Activated CD8-positive, alpha-beta memory T cell treated with anti-CD3 and anti-CD28 coated beads, Interleukin-2, amount 50 U/mL, for 1 hour (primary cell): ENCODE data around the gene PLCH1.

Source experiments
- DNase-seq: peaks from one replicate; pipeline ENCODE4 v3.0.0-alpha.2; 2020; ENCODE audit errors: extremely low read depth

Gene PLCH1

DNA sequence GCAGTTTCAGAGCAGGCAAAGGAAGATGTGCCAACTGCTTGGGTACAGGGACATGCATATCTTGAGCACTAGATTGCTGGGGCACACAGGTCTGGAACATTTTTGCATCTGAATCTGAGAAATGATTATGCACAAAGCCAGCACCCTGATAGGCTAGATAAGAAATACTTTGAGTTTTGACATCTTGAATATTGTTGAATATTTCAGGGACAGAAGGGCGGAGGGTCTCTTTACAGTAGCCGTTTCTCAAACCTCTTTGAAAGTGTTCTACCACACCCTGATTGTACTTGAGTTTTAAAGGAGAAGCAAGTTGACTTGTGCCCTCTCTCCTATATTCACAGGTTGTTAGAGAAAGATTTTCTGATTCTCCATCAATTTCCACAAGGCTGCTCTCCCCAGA is 263.3 kb downstream of the PLCH1 start:
- DNase-seq, result no peak

DNA sequence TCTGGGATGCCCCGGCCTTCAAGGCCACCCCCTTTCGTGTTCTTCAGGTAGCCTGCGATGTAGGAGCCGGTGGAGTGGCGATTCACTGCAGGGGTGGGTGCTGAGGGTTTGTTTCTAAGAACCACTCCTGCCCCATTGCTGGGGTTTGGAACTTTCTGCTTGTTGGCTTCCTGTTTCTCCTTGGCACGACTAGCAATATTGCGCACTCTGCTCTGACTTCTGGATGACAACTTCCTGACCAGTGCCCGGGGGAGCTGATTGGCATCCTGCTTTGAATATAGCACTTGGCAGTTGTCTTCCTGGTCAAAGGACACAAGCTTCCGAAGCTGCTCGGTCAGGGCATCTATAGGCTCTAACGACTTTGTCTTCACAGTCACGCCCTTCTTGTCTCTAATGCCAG is 263.8 kb downstream of the PLCH1 start:
- no peak for DNase-seq

DNA sequence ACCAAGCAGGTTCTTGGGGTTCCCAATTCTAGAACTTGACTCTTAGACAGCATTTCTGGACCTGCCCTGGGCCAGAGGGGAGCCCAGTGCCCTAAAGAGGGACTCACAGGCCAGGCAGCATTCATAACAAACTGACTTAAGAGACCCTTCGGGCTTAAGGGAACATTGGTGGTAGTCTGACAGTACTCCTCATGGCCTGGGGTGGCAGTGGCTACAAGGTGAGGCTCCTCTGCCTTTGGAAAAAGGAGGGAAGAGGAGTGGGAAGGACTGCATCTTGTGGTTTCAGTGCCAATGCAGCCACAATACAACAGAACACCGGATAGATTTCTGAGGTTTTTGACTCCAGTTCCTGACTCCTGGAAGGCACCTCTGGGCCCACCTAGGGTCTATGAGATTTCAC is 279.2 kb downstream of the PLCH1 start:
- DNase-seq, result no peak

DNA sequence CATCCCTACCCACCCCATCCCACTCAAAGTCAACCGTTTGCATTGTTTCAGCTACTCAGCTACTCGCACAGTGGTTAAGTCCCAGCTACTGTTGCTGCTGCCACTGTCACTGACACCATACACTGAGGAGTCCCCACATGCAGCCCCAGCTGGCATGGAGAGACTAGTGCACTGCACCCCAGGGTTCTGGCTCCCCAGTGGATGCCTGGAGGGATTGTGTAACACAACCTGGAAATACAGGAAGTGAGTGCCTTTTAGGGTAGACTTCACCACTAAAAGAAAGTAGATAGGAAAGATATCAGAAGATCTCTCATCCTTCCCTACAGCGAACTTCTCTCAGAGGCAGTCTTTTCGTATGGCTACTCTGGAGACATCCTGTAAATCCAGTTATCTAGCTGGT is 282.2 kb downstream of the PLCH1 start:
- no peak for DNase-seq

DNA sequence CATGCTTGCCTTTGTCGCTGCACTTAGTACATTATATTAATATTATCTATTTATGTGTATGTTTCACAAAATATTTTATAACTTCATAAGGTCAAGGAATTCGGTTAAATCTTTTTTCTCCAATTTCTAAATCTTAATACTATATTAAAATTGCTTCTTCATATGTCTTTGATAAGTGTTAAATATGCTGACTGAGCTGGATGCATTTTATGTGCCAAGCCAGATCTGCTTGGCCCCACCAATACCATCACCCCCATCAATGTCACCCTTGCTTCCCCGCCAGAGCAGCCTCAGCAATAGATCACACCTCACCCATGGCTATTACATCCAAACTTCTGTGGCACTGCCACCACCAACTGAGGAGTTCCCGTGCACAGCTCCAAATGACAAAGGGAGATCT is 287.3 kb downstream of the PLCH1 start:
- no peak for DNase-seq

DNA sequence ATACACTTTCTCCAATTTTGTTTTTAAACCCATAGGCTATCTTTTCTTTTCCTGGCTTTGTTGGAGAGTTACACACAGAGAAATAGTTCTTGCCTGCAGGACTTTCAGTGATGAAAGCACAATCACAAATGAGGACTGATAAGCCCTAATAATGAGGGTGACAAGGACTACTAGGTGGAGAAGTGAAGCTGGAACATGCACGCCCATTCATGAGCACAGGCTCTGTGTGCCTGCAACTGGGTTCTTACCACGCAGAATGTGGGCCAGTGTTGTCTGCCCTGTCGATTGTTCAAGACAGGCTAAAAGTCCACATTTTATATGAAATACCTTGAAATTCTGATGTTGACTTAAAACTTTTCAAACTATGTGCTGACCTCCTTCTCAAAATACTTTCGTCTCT is 289.1 kb downstream of the PLCH1 start:
- DNase-seq, result no peak

DNA sequence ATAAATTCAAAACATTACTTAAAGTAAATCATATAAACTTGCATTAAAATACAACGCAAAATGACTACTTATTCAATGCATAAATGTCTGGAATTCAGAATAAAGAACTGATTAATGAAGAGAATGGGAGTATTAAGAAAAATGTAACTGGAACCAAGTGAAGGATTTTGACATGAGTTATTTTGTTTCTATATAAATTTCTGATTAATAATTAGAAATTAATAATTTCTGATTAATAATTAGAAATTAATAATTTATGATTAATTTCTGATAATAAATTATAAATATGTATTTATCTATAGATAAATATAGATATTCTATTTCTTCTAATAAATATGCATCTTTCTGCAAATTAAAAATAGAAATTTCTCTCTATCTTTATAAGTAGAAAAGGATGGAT is 291.4 kb downstream of the PLCH1 start:
- DNase-seq, result no peak

DNA sequence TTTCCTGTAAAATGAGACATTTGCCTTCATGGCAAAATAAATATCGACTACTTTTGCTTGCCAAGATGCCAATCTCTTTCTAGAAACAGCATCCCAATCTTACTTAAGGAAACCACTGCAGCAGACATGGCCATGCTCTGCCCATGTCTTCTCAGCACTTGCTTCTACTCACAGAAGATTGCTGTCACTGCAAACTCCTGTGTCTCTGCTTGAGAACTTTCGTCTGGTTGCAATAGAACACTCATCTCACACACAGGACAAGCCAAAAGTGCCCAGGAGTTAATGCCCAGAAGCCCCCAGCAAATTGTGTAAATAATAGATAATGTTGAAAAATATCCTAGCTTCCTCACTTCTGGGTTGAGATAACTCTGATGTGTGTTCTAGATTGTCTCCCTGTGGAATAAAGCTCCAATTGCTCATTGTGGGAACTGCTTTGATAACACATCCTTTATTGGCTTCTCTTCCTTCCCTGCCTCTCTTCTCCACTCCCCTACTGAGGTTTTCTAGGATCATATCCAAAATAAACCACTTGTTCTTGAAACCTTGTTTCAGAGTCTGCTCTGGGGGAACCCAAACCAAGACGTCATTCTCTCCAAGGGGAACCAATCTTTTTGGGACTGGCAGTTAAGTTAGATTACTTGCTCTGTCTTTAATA is 295.1 kb downstream of the PLCH1 start:
- no peak for DNase-seq

DNA sequence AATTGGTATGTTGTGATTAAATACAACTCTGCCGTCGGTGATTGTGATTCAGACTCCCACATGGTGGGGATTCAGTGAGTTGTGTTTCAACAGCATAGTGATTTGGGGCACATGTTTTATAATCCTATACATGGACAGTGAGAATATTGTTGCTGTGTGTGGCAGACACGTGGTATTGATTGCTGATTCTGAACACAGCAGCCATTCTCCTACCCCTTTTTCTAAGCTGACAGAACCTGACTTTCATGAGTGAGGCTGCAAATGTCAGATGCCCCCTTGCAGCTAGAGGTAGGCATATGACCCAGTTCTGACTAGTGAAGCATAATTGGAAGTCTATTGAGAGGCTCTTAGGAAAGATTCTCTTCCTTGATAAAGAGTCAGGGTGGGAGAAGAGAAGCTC is 296.3 kb downstream of the PLCH1 start:
- no peak for DNase-seq

DNA sequence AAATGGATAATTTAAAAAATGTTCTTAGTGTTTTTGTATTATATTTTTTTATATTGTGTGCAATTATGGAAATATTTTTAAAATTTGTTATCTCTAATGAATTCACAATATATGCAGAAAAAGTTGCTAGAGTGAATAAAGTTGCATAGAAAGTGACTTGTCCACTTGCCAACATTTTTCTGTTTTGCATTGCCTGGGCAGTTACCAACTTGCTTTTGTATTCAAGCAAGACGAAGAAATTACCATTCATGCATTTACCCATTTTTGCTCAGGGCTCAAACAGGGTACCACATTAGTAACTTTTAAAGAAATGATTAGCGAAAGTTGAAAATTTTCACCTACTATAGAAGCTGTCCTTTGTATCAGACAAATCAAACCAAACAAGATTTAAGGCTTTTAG is 298.5 kb downstream of the PLCH1 start:
- no peak for DNase-seq

DNA sequence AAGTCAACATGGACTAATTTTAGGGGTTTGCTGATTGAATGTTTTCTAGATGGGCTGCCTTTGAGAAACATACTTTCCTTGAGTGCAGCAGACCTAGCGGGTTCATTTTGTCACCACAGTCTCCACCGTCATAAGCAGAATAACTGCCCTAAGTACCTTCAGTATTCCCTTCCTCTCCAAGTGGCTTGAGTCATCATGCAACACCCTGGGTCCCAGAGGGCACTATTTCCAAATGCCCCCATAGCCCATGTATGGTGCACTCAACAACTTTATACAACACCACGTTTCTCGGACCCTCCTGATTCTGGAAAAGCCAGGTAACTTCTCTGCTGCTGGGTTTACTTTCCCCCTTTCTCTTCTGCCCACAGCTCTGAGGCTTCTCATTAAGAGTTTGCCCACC is 300.1 kb downstream of the PLCH1 start:
- DNase-seq, result no peak

DNA sequence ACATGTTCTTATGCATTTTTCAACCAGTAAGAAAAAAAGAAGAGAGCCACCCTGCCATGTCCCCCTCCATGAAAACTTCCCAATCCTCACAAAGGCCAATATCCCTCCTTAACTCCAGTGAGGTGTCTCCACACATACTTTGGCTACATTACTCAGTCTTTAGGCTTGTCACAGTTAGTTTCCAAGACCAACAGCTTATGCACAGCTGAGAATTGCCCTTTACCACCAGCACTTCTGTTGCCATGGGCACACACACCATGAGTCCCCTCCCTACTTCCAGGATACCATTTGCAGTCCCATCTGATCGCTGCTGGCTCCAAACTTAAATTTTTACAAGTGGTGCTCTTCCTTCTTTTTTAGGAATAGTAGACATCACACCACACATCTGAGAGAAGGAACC is 301.1 kb downstream of the PLCH1 start:
- DNase-seq, result no peak

DNA sequence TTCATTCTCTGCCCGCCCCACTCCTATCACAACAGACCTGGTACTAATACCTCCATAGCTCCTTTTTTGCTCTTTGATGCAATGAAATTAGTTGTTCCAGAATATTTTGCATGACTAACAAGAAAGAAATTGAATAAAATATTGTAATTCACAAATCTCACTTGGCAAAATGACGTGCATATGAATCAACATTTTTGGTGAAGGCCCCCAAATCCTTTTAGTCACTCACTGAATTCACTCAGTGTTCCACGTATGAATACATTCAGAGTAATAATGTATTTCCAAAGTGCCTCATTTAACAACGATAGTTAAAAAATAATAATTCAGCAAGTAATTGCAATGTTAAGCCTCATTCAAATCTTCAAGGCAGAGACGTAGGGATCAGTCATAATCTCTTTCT is 302.8 kb downstream of the PLCH1 start:
- DNase-seq, result no peak

DNA sequence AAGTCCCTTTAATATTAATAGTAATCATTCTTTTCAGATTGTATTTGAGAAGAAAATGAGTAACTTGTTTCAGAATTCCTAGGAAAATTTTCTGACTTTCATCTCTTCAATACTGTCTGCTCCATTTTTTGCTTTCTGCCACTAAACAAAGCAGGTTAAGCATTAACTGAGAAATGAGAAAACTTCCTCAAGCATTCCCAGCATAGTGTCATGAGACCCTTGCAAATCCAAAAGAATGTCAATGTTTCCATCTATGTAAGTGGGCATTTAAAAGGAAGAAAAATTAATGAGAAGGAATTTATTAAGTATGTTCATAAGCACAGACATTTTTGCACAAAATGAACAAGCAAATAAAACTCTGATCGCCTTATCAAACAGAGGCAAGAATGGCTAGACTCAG is 303.4 kb downstream of the PLCH1 start:
- no peak for DNase-seq

DNA sequence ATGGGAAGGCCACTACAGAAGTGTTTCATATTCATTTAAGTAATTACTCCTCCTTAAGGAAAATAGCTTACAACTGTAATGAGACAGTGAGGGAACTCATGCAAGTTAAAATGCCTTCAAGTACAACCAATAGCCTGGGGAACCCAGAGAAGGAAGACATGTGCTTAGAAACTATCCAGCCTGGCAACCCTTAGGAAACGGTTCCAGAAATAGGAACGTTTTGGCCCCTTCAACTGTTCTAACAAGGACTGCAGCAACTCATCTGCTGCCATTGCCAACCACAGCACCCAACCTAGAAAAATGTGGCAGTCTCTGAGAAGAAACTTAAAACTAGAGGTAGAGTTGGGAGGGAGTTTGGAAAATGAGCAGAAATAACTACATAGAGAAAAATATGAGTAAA is 303.8 kb downstream of the PLCH1 start:
- DNase-seq, result no peak

DNA sequence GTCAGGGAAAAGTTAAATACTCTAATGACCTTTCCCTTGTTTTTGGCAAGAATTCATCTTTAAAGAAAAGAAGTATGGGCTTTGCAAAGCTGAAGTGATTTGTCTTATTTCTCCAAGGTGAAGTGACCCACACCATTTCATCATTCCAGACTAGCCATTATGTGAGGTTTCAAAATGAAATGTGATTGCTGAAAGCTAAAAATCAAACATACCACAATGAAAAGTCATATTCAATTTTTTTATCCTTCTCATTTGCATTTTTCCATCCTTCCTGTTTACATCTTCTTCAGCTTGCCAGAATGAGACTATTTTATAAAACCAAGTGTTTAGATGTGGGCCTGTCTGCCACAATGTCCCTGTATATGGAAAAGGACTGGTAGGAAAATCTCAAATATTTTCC is 309.1 kb downstream of the PLCH1 start:
- no peak for DNase-seq

DNA sequence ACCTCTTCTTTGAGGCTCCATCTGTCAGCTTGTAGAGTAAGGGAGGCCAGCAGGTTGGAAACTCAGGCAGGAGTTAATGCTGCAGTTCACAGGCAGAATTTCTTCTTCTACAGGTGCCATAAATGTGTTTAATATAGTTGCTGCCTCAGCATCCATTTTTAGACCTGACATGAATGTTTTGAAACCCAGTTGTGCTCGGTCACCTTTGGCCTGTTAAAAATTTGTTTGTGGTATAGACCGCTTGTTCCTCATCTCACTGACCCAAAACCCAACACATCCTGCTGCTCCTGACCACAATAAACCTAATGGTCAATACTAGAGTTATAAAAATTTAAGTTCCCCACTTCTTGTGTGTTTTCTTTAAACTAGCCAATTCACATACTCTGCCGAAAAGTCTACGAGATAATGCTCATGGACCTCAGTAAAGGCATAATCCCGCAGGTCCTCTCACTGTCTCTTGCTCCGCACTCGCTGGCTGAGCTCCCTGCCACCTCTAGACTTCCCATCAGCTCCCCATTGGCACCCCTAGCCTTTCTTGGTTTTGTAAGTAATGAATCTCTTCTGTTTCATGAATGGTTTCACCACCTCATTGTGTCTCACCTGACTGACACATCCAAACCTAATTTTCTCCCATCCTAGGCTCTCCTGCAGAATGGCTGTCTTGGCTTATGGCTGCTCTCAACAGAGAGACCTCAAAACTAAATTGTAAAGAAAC is 312.9 kb downstream of the PLCH1 start:
- DNase-seq, result no peak

DNA sequence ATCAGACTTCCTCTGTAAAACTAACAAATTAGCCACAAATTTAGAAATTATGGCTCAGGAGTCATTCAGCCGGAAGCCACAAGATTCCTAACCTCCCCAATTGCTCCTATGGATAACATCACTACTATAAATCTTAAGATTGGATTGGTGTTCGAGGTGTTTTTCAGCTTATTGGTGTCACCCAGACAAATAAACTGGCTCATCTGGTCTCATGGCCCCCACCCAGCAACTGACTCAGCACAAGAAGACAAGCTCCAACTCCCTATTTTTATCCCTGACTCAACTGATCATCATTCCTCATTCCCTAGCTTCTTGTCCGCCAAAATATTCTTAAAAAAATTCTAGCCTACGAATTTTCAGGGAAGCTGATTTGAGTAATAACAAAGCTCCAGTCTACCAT is 316.3 kb downstream of the PLCH1 start:
- DNase-seq, result no peak

DNA sequence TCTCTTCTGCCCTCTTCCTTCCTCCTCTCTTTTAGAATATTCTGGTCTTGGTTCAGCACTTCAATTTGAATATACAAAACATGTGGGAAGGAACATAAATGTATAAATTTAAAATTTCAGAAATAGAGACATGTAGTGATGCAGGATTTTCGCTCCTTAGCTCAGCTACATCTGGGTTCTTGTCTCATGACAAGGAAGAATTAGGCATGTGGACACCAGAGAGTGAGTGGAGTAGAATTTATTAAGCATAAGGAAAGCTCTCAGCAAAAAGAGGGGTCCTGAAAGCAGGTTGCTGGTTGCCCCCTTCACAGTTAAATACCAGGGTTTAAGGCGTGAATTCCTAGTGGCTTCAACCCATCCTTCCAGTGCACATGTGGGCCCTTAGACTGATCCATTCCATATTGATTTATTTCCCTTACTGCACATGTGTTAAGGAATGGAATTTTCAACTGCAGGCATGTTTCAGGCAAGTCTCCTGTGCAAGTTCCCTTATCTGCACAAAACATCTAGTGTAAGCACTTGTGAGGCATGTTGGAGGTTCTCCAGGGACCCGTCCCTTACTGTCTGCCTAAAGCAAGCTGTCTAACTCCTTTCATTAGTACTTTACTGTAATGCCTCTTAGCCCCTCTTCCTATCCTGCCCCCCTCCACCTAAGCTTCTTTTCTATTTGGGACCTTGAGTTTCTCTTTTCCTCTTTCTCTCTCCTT is 318.2 kb downstream of the PLCH1 start:
- DNase-seq, result no peak

DNA sequence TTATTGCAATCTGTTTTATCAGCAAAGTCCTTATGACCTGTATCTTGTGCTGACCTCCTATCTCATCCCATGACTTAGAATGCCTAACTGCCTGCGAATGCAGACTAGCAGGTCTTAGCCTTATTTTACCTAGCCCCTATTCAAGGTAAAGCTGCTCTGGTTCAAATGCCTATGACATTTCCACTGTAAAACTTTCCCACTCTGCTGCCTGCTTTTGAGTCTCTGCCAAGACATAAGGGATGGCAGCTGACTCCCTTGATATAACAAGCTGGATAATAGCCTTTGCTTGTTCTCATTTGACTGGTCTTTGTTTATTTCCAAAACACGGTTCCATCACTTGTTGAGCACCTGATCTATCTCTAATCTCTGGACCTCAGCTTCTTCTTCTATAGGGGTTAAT is 319.5 kb downstream of the PLCH1 start:
- no peak for DNase-seq

DNA sequence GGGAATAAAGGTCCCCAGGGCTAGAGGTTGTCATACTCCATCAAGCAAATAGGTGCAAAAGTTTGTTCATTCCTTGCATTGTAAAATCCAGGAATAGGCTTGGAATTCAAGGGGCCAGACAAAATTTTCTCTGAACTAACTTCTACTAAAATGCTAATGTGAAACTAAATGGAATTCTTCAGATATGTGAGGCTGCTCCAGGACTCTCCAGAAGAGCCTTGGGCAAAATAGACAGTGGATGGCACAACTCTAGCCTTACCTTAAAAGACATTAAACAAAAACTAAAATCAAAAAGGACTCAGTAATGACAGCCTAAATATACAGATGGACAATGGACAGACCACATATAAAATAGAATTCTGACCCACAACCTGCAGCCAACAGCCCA is 320.6 kb downstream of the PLCH1 start:
- DNase-seq, result no peak

DNA sequence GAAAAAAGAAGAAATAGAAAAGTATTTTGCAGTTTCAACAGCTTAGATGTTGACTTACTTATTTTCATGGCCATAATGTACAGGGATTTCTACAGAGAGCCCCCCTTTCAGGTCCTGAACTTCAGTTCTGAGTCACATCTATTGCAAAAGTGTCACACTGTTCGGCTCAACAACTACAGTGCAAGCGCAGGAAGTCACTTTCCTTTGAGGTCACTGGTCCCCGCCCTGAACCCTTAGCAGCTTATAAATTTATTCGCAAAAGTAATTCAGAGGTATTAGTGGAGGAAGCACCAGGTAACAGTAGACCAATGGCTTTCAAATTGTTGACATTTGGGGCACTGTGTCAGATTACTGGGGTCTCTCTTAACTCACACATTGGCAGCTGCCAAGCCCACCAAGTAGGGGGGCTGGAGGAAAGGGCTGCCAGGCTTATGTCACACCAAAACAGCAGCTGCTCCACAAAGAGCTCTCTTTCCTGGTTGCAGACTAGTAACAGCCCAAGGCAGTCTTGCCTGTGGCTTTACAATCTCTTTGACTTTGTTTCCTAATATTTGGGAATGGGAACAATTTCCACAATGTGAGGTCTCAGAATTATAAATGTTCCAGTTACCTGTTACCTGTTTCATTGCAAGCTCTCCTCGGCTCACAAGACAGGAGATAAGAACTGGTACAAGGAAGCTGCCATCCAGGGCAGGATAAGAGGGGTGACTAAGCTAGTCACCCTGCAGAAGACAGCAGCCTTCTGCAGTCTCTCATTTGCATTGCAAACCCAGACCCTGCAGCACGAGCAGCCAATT is 321.1 kb downstream of the PLCH1 start:
- DNase-seq, result no peak
